ENCODE data around the gene BBOF1.

DNA sequence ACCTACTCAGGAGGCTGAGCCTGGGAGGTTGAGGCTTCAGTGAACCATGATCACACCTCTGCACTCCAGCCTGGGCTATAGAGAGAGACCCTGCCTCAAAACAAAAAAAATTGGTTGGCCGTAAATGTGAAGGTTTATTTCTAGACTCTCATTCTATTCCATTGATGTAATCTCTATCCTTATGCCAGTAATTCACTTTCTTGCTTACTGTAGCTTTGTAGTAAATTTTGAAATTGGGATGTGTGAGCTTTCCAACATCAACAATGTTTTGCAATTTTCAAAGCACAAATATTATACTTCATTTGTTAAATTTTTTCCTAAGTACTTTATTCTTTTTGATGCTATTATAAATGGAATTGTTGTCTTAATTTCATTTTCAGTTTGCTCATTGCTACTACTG, 90.2 kb downstream of the BBOF1 start:
- TF ChIP-seq EZH2 (IDR thresholded peaks at IDR 0.05; ENCODE audit: borderline replicate concordance, low read depth, low read length, severe bottlenecking) = no peak
- TF ChIP-seq, protein P1, sequence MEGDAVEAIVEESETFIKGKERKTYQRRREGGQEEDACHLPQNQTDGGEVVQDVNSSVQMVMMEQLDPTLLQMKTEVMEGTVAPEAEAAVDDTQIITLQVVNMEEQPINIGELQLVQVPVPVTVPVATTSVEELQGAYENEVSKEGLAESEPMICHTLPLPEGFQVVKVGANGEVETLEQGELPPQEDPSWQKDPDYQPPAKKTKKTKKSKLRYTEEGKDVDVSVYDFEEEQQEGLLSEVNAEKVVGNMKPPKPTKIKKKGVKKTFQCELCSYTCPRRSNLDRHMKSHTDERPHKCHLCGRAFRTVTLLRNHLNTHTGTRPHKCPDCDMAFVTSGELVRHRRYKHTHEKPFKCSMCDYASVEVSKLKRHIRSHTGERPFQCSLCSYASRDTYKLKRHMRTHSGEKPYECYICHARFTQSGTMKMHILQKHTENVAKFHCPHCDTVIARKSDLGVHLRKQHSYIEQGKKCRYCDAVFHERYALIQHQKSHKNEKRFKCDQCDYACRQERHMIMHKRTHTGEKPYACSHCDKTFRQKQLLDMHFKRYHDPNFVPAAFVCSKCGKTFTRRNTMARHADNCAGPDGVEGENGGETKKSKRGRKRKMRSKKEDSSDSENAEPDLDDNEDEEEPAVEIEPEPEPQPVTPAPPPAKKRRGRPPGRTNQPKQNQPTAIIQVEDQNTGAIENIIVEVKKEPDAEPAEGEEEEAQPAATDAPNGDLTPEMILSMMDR (IDR thresholded peaks at IDR 0.05; ENCODE audit: borderline replicate concordance, extremely low read depth, low read length, poor library complexity, severe bottlenecking) = no peak
